ENCODE data around the gene TNF.

The TNF gene

GRCh38 chr6:31619805-31620585, 44.6 kb downstream of the TNF start:
- Histone ChIP-seq H3K27me3 (ENCODE audit: control insufficient read depth, insufficient read depth, low read length) (no peaks in the 10 kb centered on the region), H3K79me2 (peaks cover 12% of the 10 kb centered on the region), H3K36me3 (ENCODE audit: control insufficient read depth, insufficient read depth, low read length) (no peaks in the 10 kb centered on the region), H3K4me1 (peaks cover 14% of the 10 kb centered on the region), H3K4me2 (ENCODE audit: low read length) (peak overlapping the region; percentile 88), H3K4me3 (ENCODE audit: low read depth, low read length) (peak overlapping the region; percentile 88), H3K27ac (peak overlapping the region; percentile 94), H2AFZ (peak overlapping the region; percentile 79), H3K9ac (no peak overlapping the region), H3K9me3 (ENCODE audit: control insufficient read depth, low read length) (no peaks in the 10 kb centered on the region)
- TF ChIP-seq CTCF (IDR thresholded peaks at IDR 0.05), result no peak

GRCh38 chr6:31620586-31621319, 45.4 kb downstream of the TNF start, which contains the start of gene PRRC2A:
Gene PRRC2A, plus strand, starts transcription at chr6:31620715. Its CDS starts 2,075 bp downstream, at chr6:31622790.
- H3K27ac ChIP-seq, result peak within 1 kb of the TSS; percentile 94
- H3K9me3 ChIP-seq (ENCODE audit: control insufficient read depth, low read length), result no peaks in the 10 kb centered on the region
- peak within 1 kb of the TSS; percentile 79 for H2AFZ ChIP-seq
- no peak for TF ChIP-seq CTCF (IDR thresholded peaks at IDR 0.05)
- peaks cover 12% of the 10 kb centered on the region for H3K4me1 ChIP-seq
- peak within 1 kb of the TSS; percentile 88 for H3K4me3 ChIP-seq (ENCODE audit: low read depth, low read length)
- no peaks in the 10 kb centered on the region for H3K27me3 ChIP-seq (ENCODE audit: control insufficient read depth, insufficient read depth, low read length)
- peak within 1 kb of the TSS; percentile 79 for H3K9ac ChIP-seq
- H3K4me2 ChIP-seq (ENCODE audit: low read length), result peak within 1 kb of the TSS; percentile 88
- peaks cover 15% of the 10 kb centered on the region for H3K79me2 ChIP-seq
- H3K36me3 ChIP-seq (ENCODE audit: control insufficient read depth, insufficient read depth, low read length), result no peaks in the 10 kb centered on the region

DNA sequence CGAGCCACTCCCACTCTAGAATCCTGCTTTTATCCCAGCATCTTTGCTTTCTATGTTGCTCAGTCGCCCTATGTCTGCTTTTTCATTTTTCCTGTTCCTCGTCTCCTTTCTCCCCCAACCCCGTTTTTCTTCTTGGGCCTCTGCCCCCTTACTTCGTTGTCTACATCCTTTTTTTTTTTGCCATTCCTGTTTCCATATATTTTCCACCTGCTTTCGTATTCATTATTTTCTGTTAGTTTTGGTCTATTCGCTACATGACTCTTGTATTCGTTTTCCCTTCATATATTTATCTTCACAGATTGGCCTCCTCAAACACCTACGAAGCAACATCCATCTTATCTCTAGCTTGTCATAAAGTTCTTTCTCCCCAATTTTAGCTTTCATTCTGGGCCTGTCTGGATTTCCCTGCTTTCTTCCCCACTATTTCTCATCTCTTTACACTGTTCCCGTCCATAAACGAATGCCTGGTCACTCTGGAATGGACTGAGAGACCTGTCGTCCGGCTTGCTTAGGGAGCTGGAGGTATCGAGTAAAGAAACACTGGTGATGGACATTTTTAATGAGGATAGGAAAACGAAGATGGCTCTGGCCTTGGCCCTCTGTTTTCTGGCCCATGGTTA, 46.1 kb downstream of the TNF start:
- H3K79me2 ChIP-seq, result peaks cover 15% of the 10 kb centered on the region
- no peak for TF ChIP-seq CTCF (IDR thresholded peaks at IDR 0.05)
- no peaks in the 10 kb centered on the region for H3K36me3 ChIP-seq (ENCODE audit: control insufficient read depth, insufficient read depth, low read length)
- H3K27me3 ChIP-seq (ENCODE audit: control insufficient read depth, insufficient read depth, low read length), result no peaks in the 10 kb centered on the region
- H3K9ac ChIP-seq, result peak overlapping the region; percentile 79
- H2AFZ ChIP-seq, result peak overlapping the region; percentile 79
- H3K4me2 ChIP-seq (ENCODE audit: low read length), result peak overlapping the region; percentile 88
- H3K4me3 ChIP-seq (ENCODE audit: low read depth, low read length), result peak overlapping the region; percentile 88
- H3K27ac ChIP-seq, result peak overlapping the region; percentile 94
- no peaks in the 10 kb centered on the region for H3K9me3 ChIP-seq (ENCODE audit: control insufficient read depth, low read length)
- H3K4me1 ChIP-seq, result peaks cover 12% of the 10 kb centered on the region

DNA sequence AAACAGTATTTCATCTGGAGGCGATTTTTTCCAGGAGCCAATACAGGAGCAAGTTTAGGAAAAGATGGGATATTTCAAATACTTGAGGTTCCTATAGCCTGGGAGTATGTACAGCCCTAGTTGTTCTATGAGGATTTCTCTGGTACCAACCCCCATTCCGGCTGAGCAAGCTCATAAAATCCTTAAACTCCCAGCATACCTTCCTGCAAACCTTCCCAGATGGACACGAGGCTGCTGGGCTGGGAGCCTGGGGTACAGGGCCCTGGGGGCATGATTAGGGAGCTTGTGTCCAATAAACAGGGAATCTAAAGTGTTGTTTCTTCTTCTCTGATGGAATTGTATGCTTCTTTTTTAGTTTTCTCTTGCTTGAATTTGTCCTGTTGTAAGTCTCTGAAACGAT, 46.6 kb downstream of the TNF start:
- Histone ChIP-seq H3K4me3 (ENCODE audit: low read depth, low read length) (peak overlapping the region; percentile 88), H3K4me2 (ENCODE audit: low read length) (peak overlapping the region; percentile 88), H3K4me1 (peaks cover 12% of the 10 kb centered on the region), H3K36me3 (ENCODE audit: control insufficient read depth, insufficient read depth, low read length) (no peaks in the 10 kb centered on the region), H3K27ac (peak overlapping the region; percentile 94), H3K9ac (no peak overlapping the region), H3K9me3 (ENCODE audit: control insufficient read depth, low read length) (no peaks in the 10 kb centered on the region), H3K27me3 (ENCODE audit: control insufficient read depth, insufficient read depth, low read length) (no peaks in the 10 kb centered on the region), H3K79me2 (peaks cover 17% of the 10 kb centered on the region), H2AFZ (no peak overlapping the region)
- no peak for TF ChIP-seq CTCF (IDR thresholded peaks at IDR 0.05)
